Uterus (tissue), 2 donors: ENCODE results near the gene IRGQ.

Source experiments
- POLR2A ChIP-seq, 2 donors: fragments of 450-650 bp; IDR thresholded peaks; one replicate each; pipeline ENCODE4 v1.6.1; 2016; ENCODE audit warnings: antibody characterized with exemption in 2 of 2, mild to moderate bottlenecking in 1 of 2, moderate library complexity in 1 of 2
- TF ChIP-seq, protein P1 (sequence below), 4 experiments: fragments of 200-600 bp in 2 of 4; fragments of 450-650 bp in 2 of 4; sonication (generic) in 2 of 4; IDR thresholded peaks; one replicate each; pipeline ENCODE4 v1.5.1; 2016 to 2019; ENCODE audit warnings: antibody characterized with exemption in 4 of 4, mild to moderate bottlenecking in 2 of 4, moderate library complexity in 1 of 4

DNA sequence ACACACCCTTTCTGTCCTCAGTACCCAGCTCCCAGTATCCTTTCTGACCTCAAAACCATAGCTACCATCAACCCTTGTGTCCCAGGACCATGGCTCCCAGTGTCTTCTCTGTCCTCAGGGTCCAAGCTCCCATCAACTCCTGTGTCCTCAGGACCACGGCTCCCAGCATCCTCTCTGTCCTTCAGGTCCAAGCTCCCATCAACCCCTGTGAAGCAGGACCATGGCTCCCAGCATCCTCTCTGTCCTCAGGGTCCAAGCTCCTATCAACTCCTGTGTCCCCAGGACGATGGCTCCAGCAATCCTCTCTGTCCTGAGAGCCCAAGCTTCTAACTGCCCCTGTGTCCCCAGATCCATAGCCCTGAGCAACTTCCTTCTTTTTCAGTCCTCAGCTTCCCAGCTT lies 45.4 kb upstream of the IRGQ start:
- TF ChIP-seq, protein P1, sequence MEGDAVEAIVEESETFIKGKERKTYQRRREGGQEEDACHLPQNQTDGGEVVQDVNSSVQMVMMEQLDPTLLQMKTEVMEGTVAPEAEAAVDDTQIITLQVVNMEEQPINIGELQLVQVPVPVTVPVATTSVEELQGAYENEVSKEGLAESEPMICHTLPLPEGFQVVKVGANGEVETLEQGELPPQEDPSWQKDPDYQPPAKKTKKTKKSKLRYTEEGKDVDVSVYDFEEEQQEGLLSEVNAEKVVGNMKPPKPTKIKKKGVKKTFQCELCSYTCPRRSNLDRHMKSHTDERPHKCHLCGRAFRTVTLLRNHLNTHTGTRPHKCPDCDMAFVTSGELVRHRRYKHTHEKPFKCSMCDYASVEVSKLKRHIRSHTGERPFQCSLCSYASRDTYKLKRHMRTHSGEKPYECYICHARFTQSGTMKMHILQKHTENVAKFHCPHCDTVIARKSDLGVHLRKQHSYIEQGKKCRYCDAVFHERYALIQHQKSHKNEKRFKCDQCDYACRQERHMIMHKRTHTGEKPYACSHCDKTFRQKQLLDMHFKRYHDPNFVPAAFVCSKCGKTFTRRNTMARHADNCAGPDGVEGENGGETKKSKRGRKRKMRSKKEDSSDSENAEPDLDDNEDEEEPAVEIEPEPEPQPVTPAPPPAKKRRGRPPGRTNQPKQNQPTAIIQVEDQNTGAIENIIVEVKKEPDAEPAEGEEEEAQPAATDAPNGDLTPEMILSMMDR (IDR thresholded peaks at IDR 0.05): no peak
- no peak for TF ChIP-seq POLR2A (IDR thresholded peaks at IDR 0.05)
